Activated CD4-positive, alpha-beta memory T cell treated with anti-CD3 and anti-CD28 coated beads for 36 hours (primary cell): Measurements from ENCODE around the gene LRMDA. TPM values are rescaled to one million over a fixed set of nuclear protein-coding genes. Genes with fewer than 3 reads are reported as not detected.

ENCODE experiments used
- CTCF ChIA-PET: fragments of 350-600 bp; sonication (Branson Sonifier 250); formaldehyde crosslinking; loops from one replicate; lab custom pipeline; 2021; ENCODE audit warnings: antibody characterized with exemption, inconsistent platforms; lab: Charles Lee
- POLR2A ChIA-PET: fragments of 350-600 bp; sonication (Branson Sonifier 250); formaldehyde crosslinking; loops from one replicate; lab custom pipeline; 2021; ENCODE audit warnings: antibody characterized with exemption; lab: Charles Lee
- DNase-seq: peaks from one replicate; pipeline ENCODE4 v3.0.0-alpha.2; 2020
- H3K27ac Mint-ChIP-seq: one replicate; pipeline ENCODE4 v1.8.0; 2021; ENCODE audit warnings: mixed read lengths
- H3K27me3 Mint-ChIP-seq: one replicate; pipeline ENCODE4 v1.8.0; 2021; ENCODE audit warnings: mixed read lengths
- H3K36me3 Mint-ChIP-seq: one replicate; pipeline ENCODE4 v1.8.0; 2021; ENCODE audit warnings: mixed read lengths
- H3K4me1 Mint-ChIP-seq: one replicate; pipeline ENCODE4 v1.8.0; 2021; ENCODE audit warnings: low read depth, mixed read lengths
- H3K4me3 Mint-ChIP-seq: one replicate; pipeline ENCODE4 v1.8.0; 2021; ENCODE audit warnings: mild to moderate bottlenecking, mixed read lengths
- H3K9me3 Mint-ChIP-seq: one replicate; pipeline ENCODE4 v1.8.0; 2021; ENCODE audit warnings: mixed read lengths
- intact Hi-C: fragments of 100-400 bp; cut with micrococcal nuclease; formaldehyde crosslinking; loops from one replicate; pipeline ENCODE4 v1.15.1; 2023
- total RNA-seq, 2 experiments: library from RNA; stranded (reverse); gene quantifications; one replicate each; pipeline ENCODE4 v1.2.3, GENCODE V29; 2021

Gene LRMDA
- total RNA-seq, 2 experiments from 2014 or later = not detected

- no peak for DNase-seq
- CTCF ChIA-PET = no interaction called here
- H3K9me3 Mint-ChIP-seq = no peaks in the 10 kb centered on the region
- POLR2A ChIA-PET = no interaction called here
- peaks cover 2% of the 10 kb centered on the region for H3K27me3 Mint-ChIP-seq
- H3K36me3 Mint-ChIP-seq = no peaks in the 10 kb centered on the region
- H3K4me3 Mint-ChIP-seq = no peak overlapping the region
- H3K4me1 Mint-ChIP-seq = no peaks in the 10 kb centered on the region
- no peak overlapping the region for H3K27ac Mint-ChIP-seq
- intact Hi-C loops = no loop called here
These were observed 30.5 kb downstream of the LRMDA start for GRCh38 chr10:75461672-75462649.

GRCh38 chr10:75462865-75463264 is 31.4 kb downstream of the LRMDA start:
- POLR2A ChIA-PET = no interaction called here

GRCh38 chr10:75464478-75465449 is 33.3 kb downstream of the LRMDA start:
- Mint-ChIP-seq H3K36me3 (no peaks in the 10 kb centered on the region), H3K27me3 (peaks cover 2% of the 10 kb centered on the region), H3K9me3 (no peaks in the 10 kb centered on the region), H3K27ac (no peak overlapping the region), H3K4me3 (no peak overlapping the region), H3K4me1 (no peaks in the 10 kb centered on the region)
- CTCF ChIA-PET = no interaction called here
- intact Hi-C loops = no loop called here
- POLR2A ChIA-PET = no interaction called here
- DNase-seq = no peak

More at GRCh38 chr10:75462865-75463264, 31.4 kb downstream of the LRMDA start:
- Mint-ChIP-seq H3K27ac (no peak overlapping the region), H3K9me3 (no peaks in the 10 kb centered on the region), H3K36me3 (no peaks in the 10 kb centered on the region), H3K4me1 (no peaks in the 10 kb centered on the region), H3K27me3 (peaks cover 2% of the 10 kb centered on the region), H3K4me3 (no peak overlapping the region)
- CTCF ChIA-PET = no interaction called here
- DNase-seq = no peak
- intact Hi-C loops = no loop called here

- intact Hi-C loops = no loop called here
- DNase-seq = no peak
- CTCF ChIA-PET = no interaction called here
- no peak overlapping the region for H3K4me3 Mint-ChIP-seq
- no peak overlapping the region for H3K27ac Mint-ChIP-seq
- POLR2A ChIA-PET = no interaction called here
- peaks cover 2% of the 10 kb centered on the region for H3K27me3 Mint-ChIP-seq
- H3K4me1 Mint-ChIP-seq = no peaks in the 10 kb centered on the region
- no peaks in the 10 kb centered on the region for H3K9me3 Mint-ChIP-seq
- H3K36me3 Mint-ChIP-seq = no peaks in the 10 kb centered on the region
These were observed 34.0 kb downstream of the LRMDA start for GRCh38 chr10:75465450-75465827.

- no peaks in the 10 kb centered on the region for H3K4me1 Mint-ChIP-seq
- intact Hi-C loops = no loop called here
- H3K4me3 Mint-ChIP-seq = no peak overlapping the region
- POLR2A ChIA-PET = no interaction called here
- H3K27me3 Mint-ChIP-seq = peaks cover 2% of the 10 kb centered on the region
- H3K27ac Mint-ChIP-seq = no peak overlapping the region
- DNase-seq = no peak
- no peaks in the 10 kb centered on the region for H3K9me3 Mint-ChIP-seq
- no peaks in the 10 kb centered on the region for H3K36me3 Mint-ChIP-seq
- CTCF ChIA-PET = no interaction called here
These were observed 34.6 kb downstream of the LRMDA start for GRCh38 chr10:75466001-75466400.

GRCh38 chr10:75466886-75467285 is 35.5 kb downstream of the LRMDA start:
- H3K27ac Mint-ChIP-seq = no peak overlapping the region
- intact Hi-C loops = no loop called here
- peaks cover 2% of the 10 kb centered on the region for H3K27me3 Mint-ChIP-seq
- H3K4me1 Mint-ChIP-seq = no peaks in the 10 kb centered on the region
- POLR2A ChIA-PET = no interaction called here
- DNase-seq = no peak
- H3K4me3 Mint-ChIP-seq = no peak overlapping the region
- no peaks in the 10 kb centered on the region for H3K9me3 Mint-ChIP-seq
- CTCF ChIA-PET = no interaction called here
- H3K36me3 Mint-ChIP-seq = no peaks in the 10 kb centered on the region

- Mint-ChIP-seq H3K4me1 (no peaks in the 10 kb centered on the region), H3K27ac (no peak overlapping the region), H3K4me3 (no peak overlapping the region), H3K27me3 (peaks cover 6% of the 10 kb centered on the region), H3K36me3 (no peaks in the 10 kb centered on the region), H3K9me3 (no peaks in the 10 kb centered on the region)
- intact Hi-C loops = no loop called here
- ChIA-PET POLR2A (no interaction called here), CTCF (no interaction called here)
- DNase-seq = no peak
These were observed 37.2 kb downstream of the LRMDA start for GRCh38 chr10:75468612-75469005.

GRCh38 chr10:75469006-75469616 is 37.7 kb downstream of the LRMDA start:
- intact Hi-C loops = no loop called here
- ChIA-PET CTCF (no interaction called here), POLR2A (no interaction called here)
- no peak for DNase-seq
- H3K36me3 Mint-ChIP-seq = no peaks in the 10 kb centered on the region
- H3K27me3 Mint-ChIP-seq = peaks cover 5% of the 10 kb centered on the region
- no peaks in the 10 kb centered on the region for H3K9me3 Mint-ChIP-seq
- no peak overlapping the region for H3K27ac Mint-ChIP-seq
- no peaks in the 10 kb centered on the region for H3K4me1 Mint-ChIP-seq
- no peak overlapping the region for H3K4me3 Mint-ChIP-seq

- H3K27me3 Mint-ChIP-seq = peaks cover 3% of the 10 kb centered on the region
- H3K4me1 Mint-ChIP-seq = no peaks in the 10 kb centered on the region
- H3K4me3 Mint-ChIP-seq = no peak overlapping the region
- H3K36me3 Mint-ChIP-seq = no peaks in the 10 kb centered on the region
- intact Hi-C loops = no loop called here
- H3K27ac Mint-ChIP-seq = no peak overlapping the region
- H3K9me3 Mint-ChIP-seq = no peaks in the 10 kb centered on the region
- CTCF ChIA-PET = no interaction called here
- POLR2A ChIA-PET = no interaction called here
- DNase-seq = no peak
These were observed 39.5 kb downstream of the LRMDA start for GRCh38 chr10:75470901-75471300.

GRCh38 chr10:75472685-75473084 is 41.3 kb downstream of the LRMDA start:
- Mint-ChIP-seq H3K4me1 (no peaks in the 10 kb centered on the region), H3K27ac (no peak overlapping the region), H3K4me3 (no peak overlapping the region), H3K27me3 (peaks cover 5% of the 10 kb centered on the region), H3K9me3 (no peaks in the 10 kb centered on the region), H3K36me3 (no peaks in the 10 kb centered on the region)
- ChIA-PET CTCF (no interaction called here), POLR2A (no interaction called here)
- no peak for DNase-seq
- intact Hi-C loops = no loop called here

GRCh38 chr10:75474106-75474505 is 42.7 kb downstream of the LRMDA start:
- CTCF ChIA-PET = no interaction called here
- intact Hi-C loops = no loop called here
- no peak overlapping the region for H3K4me3 Mint-ChIP-seq
- POLR2A ChIA-PET = no interaction called here
- no peaks in the 10 kb centered on the region for H3K4me1 Mint-ChIP-seq
- H3K36me3 Mint-ChIP-seq = no peaks in the 10 kb centered on the region
- H3K9me3 Mint-ChIP-seq = no peaks in the 10 kb centered on the region
- H3K27me3 Mint-ChIP-seq = peaks cover 5% of the 10 kb centered on the region
- H3K27ac Mint-ChIP-seq = no peak overlapping the region
- DNase-seq = no peak
